HL-60/S4 treated with retinoic acid at 250 ng/mL for 4 days and 3 days (cell line): ENCODE data around the gene LIPT2.

ENCODE experiments used
- in situ Hi-C: fragments of 300-500 bp; cut with MboI; formaldehyde crosslinking; loops from 2 replicates; pipeline ENCODE4 v1.7.0; 2022; ENCODE audit warnings: low sequenced_read_pairs

LIPT2 gene

DNA sequence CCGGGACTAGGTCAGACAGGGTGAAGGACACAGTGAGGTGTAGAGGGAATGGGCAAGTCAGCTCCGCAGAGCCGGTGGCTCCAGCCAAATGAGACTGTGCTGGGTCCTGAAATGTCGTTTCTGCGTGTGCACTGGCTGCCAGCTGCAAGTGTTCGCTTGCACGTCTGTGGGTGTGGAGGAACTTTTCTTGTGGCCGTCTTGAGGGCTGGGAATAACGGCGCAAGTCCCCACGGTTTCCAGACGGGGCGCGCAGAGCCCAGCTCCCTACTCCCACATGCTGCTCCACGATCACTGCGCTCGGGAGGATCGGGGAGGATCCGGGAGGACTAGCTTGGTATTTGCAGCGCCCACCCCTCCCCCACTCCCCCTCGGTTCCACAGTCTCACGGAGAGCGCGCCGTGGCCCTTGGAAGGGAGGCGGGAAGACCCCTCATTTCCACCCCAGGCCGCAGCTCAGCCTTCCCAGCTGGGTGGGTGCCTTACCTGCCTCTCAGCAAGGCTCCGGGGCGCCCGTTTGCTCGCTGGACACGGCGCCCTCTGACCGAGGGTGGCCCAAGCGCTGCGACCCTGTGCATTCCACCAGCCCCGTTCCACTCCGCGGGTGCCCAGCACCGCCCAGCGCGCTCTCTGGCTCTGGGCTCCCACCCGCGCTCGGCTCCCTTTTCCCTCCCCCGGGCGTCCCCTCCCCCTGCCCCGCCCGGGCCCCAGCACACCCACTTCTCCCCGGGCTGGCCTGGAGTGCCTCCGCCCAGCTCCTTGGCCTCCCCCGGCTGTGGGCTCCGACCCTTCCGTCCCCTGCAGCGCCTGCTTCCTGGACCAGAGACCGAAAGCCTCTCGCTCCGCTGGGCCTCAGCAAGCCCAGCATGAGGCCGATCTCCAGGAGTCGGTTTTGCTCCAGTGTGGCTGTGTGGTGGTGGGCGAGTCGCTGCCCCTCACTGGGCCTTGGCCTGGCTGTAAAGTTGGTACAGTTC, 26.3 kb downstream of the LIPT2 start, which contains the start of gene KCNE3:
Gene KCNE3, minus strand, starts transcription at position 634 of the 970 bp plus-strand sequence. CDS start 9,986 bp downstream, outside the sequence.
- in situ Hi-C loops, result no loop called here

DNA sequence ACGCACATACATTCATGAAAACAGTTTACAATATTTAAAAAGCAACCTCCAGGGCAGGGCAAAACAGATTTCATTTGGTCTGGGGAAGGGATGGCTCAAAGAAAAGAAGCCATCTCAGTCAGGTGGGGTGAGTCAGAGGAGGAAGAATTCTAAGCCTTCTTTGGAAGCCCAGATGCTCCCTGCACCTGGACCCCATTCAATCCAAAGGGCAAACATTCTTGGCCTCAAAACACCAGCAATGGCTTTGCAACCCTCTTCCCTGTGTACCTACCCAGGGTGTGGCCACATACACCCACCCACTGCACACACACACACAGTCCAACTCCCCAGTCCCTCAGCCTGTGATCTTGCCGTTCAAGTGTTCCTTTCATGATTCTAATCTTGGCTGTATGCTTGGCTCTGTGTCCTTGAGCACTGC, 28.2 kb downstream of the LIPT2 start:
- in situ Hi-C loops, result no loop called here

- in situ Hi-C loops, result no loop called here
Measured at GRCh38 chr11:74464746-74465145, 28.8 kb downstream of the LIPT2 start.

GRCh38 chr11:74463216-74463615, 30.3 kb downstream of the LIPT2 start:
- in situ Hi-C loops, result no loop called here

GRCh38 chr11:74462631-74463030, 30.9 kb downstream of the LIPT2 start:
- in situ Hi-C loops, result no loop called here

- in situ Hi-C loops, result no loop called here
Measured at GRCh38 chr11:74462009-74462408, 31.5 kb downstream of the LIPT2 start.

DNA sequence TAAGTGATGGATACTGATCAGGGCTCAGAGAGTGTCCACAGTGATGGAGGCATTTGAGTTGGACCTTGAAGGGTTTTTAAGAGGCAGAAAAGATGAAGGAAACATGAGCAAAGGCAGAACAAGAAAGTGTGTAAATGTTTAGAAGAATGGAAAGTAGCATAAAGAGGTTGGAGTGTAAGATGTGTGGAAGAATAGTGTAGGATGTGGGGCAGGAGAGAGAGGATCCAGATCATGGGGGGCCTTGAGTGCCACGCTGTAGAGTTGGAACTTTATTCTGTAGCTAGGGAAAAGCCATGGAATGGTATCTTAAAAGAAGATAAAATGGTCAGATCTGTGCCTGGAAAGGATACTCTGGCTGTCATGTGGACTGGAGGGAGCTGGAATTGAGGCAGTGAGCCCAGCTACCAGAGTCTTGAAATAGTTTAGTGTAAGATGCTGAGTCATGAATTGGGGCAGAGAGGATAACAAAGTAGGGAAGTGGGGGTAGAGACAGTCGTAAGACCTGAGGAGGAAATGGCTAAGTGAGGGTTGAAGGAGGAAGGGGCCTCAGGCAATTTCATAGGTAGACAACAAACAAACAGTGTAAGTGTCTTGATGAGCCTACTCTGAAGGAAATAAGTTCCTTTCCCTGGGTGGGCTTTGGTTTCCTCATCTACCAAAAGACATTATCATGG, 32.9 kb downstream of the LIPT2 start:
- in situ Hi-C loops, result no loop called here

DNA sequence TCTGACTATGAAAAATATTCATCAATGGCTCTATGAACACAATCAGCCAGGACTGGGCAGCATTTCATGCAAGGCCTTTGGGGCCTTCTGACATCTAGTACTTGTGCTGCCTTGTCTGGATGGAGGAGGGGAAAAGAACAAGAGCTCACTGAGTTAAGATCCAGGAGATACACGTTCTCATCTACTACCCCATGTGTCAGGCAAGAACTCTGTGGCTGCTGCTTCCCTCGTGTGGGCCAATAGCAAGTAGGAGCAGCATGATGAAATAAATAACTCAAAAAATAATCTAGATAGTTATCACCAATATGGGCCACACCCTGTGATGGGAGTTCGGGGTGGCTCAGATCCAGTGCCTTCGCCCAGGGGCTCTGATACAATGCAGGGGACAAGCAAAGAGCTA, 33.5 kb downstream of the LIPT2 start:
- in situ Hi-C loops, result no loop called here

- in situ Hi-C loops, result loop anchor here (10.0 kb wide), 1 partner anchor 95 kb away; no protein-coding TSS in a partner anchor
Measured at GRCh38 chr11:74459584-74459983, 33.9 kb downstream of the LIPT2 start.

DNA sequence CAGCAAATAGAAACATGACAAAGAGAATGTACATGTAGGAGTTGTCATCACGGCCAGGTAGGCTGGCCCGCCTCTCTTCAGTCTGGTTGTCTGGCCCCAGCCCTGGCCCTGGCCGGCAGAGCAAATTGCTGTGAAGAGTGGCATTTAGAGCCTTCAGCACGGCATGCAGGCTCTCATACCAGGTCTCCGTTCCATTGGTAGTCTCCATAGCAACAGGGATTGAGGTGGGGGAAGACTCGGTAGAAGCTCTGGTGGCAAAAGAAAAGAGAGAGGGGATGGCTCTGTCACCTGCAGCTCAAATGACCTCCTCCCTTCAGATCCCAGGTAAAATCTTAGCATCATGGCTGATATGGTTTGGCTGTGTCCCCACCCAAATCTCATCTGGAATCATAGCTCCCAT, 36.2 kb downstream of the LIPT2 start:
- in situ Hi-C loops, result loop anchor here (10.0 kb wide), 1 partner anchor 97 kb away; no protein-coding TSS in a partner anchor

DNA sequence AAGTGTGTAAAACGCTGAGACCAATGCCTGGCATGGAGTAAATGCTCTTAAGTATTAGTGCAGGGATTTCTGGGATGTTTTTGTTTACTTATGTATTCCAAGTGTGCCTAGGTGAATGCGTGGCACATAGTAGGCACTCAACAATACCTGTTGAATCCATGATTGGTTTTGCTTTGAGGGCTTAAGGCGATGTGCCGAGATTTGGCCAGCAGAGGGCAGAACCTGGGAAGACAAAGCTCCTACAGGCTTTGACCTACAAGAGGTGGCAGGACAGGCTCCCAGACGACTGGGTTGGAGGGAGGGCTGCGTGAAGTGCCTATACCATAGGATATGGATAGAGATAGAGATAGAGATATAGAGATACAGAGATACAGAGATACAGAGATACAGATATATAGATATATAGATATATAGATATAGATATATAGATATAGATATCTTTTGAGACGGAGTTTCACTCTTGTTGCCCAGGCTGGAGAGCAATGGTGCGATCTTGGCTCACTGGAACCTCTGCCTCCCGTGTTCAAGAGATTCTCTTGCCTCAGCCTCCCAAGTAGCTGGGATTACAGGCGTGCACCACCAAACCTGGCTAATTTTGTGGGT, 40.0 kb downstream of the LIPT2 start:
- in situ Hi-C loops, result loop anchor here (10.0 kb wide), 1 partner anchor 101 kb away; no protein-coding TSS in a partner anchor

DNA sequence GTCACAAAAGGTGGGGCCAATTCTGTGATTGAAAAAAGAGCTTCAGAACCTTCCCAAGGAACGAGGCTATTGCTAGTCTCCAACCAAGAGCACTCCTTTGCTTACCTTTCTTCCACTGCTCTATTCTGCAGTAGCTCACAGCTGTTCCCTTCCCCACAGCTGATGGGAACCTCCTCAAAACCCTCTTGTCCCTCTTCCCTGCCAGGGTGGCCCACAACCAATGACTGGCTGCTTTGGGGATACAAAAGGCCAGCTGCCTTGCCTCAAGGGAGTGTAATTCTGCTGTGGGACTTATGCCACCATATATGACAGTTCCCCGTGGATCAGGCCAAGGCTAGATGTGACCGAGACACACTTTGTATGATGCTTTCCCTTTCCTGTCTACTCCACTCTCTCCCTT, 41.2 kb downstream of the LIPT2 start:
- in situ Hi-C loops, result loop anchor here (10.0 kb wide), 1 partner anchor 102 kb away; no protein-coding TSS in a partner anchor

DNA sequence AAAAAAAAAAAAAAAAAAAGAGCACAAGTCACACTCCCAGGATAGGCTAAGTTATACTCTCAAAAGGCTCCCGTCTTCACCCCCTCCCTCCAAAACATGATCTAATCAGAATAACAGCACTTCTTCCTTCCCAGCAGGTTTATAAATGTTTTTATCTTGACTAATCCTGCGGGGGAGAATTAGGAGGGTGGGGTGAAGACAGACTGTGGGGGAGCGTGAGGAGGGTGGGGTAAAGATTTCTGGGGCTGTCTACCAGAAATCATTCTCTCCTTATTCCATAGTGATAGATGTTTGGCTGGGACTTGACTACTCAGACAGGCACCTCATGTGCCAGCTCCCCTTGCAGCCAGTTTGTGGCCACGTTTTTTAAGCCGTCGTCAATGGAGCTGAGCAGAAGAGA, 43.2 kb downstream of the LIPT2 start:
- in situ Hi-C loops, result loop anchor here (10.0 kb wide), 1 partner anchor 104 kb away; no protein-coding TSS in a partner anchor

DNA sequence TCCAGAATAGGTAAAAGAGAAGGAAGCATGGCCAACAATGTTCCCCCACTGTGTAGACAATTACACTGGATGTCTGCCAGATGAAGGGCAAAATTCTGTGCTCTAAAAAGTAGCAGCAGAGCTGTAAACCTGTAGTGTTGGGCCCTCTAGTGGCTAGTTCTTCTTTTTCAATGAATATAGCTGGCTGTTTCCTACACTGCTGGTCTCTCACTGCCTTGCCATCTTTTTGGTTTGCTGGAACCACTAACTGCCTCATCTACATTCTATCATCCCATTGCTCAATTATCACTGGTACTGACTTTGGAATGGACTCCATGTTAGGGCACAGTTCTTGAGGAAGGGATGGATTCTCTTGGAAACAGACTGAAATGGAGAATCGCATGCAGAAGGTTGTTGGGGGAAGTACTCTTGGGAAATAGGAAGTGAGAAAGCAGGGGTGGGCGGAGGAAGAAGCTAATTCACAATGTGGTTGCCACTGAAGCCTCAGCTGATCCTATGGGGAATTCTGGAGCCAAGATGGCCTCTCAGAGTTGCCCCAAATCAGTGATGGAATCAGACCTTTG, 44.1 kb downstream of the LIPT2 start:
- in situ Hi-C loops, result loop anchor here (25.0 kb wide), 1 partner anchor 487 kb away; the partner anchor contains the start of gene DNAJB13

DNA sequence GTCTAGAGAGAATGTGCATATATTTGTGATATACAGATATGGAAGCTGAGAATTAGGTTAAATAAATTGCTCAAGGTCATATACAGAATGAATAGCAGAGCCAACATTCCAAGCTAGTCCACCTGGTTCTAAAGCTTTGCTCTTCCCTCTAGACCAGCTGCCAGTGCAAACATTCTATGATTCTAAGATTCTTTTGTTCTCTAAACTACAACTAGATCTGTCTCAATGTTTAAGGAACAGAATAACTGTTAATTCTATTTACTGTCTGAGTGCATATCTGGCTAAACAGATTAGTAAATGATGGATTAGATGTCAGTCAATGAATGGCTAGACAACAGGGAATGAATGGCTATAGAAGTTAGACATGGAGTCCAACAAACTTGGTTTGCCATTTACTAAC, 45.8 kb downstream of the LIPT2 start:
- in situ Hi-C loops, result loop anchor here (25.0 kb wide), 1 partner anchor 485 kb away; the partner anchor contains the start of gene DNAJB13

DNA sequence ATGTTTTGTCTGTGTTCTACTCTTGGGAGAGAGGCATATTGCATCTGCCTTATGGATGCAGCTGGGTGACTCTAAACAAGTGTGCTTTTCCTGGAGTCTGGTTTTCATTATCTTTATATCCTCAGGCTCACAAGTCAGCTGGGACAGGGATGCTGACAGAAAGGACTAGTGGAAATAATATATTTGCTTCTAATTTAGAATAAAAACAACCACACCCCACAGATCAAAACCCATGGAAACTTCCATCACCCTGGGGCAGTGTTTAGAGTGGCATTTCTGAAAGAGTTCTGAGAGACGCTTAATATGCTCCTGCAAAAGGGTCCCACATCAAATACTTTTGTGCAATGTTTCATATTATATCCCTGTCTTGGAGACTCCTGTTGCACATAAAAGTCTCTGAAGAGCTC, 47.0 kb downstream of the LIPT2 start:
- in situ Hi-C loops, result loop anchor here (25.0 kb wide), 1 partner anchor 484 kb away; the partner anchor contains the start of gene DNAJB13

- in situ Hi-C loops, result loop anchor here (25.0 kb wide), 1 partner anchor 482 kb away; the partner anchor contains the start of gene DNAJB13
Measured at GRCh38 chr11:74444173-74444826, 49.2 kb downstream of the LIPT2 start.

- in situ Hi-C loops, result loop anchor here (25.0 kb wide), 1 partner anchor 481 kb away; the partner anchor contains the start of gene DNAJB13
Measured at GRCh38 chr11:74443071-74443864, 50.3 kb downstream of the LIPT2 start.

GRCh38 chr11:74442636-74443035, 50.9 kb downstream of the LIPT2 start:
- in situ Hi-C loops, result loop anchor here (25.0 kb wide), 1 partner anchor 480 kb away; the partner anchor contains the start of gene DNAJB13
